ENCODE data around the gene KRT15. TPM values are rescaled to one million over a fixed set of nuclear protein-coding genes. Genes with fewer than 3 reads are reported as not detected.

The KRT15 gene
- total and polyA plus RNA-seq, 4 donors = 0.14 TPM; not detected in 3

- Histone ChIP-seq H3K4me1 (ENCODE audit: control insufficient read depth in 4 of 4, insufficient read depth in 4 of 4, low read length in 3 of 4) (peaks cover 0 to 2% (median 1%) of the 10 kb centered on the region in 4 donors), H3K9ac (ENCODE audit: low read depth in 1 of 2, low read length in 2 of 2) (no peak overlapping the region), H3K27me3 (ENCODE audit: control insufficient read depth in 4 of 4, insufficient read depth in 4 of 4, low read length in 3 of 4) (peaks cover 0 to 8% (median 5%) of the 10 kb centered on the region in 4 donors), H3K27ac (ENCODE audit: low read depth in 1 of 2, low read length in 2 of 2) (no peak overlapping the region), H3K9me3 (ENCODE audit: control insufficient read depth in 4 of 4, low read length in 3 of 4) (no peaks in the 10 kb centered on the region), H3K36me3 (ENCODE audit: control insufficient read depth in 4 of 4, insufficient read depth in 3 of 4, low read depth in 1 of 4, low read length in 3 of 4) (no peaks in the 10 kb centered on the region), H3K4me3 (ENCODE audit: low read depth in 1 of 3, low read length in 3 of 3) (no peak overlapping the region)
- no peak for TF ChIP-seq HNF4G (IDR thresholded peaks at IDR 0.05)
- TF ChIP-seq NR2F2 (IDR thresholded peaks at IDR 0.05) = no peak
- no peak for TF ChIP-seq HNF4A (conservative IDR thresholded peaks at IDR 0.05)
- no peak for TF ChIP-seq RXRA (IDR thresholded peaks at IDR 0.05)
- no peak for TF ChIP-seq TAF1 (conservative IDR thresholded peaks at IDR 0.05)
- TF ChIP-seq REST (IDR thresholded peaks at IDR 0.05) = no peak
- no peak for TF ChIP-seq FOXA1 (IDR thresholded peaks at IDR 0.05)
- no peak for TF ChIP-seq JUND (IDR thresholded peaks at IDR 0.05)
- TF ChIP-seq ZBTB33 (IDR thresholded peaks at IDR 0.05) = no peak
- TF ChIP-seq GABPA (IDR thresholded peaks at IDR 0.05 in 1 of 2, conservative IDR thresholded peaks at IDR 0.05 in 1 of 2) = no peak
- no peak for TF ChIP-seq CTCF (IDR thresholded peaks at IDR 0.05; ENCODE audit: low read depth, low read length, missing input control)
- TF ChIP-seq YY1 (IDR thresholded peaks at IDR 0.05) = no peak
- TF ChIP-seq SP1 (IDR thresholded peaks at IDR 0.05) = no peak
- TF ChIP-seq ATF3 (IDR thresholded peaks at IDR 0.05) = no peak
- DNase-seq (ENCODE audit: low spot score) = no peak
- WGBS = 80% methylated on average over 9 of the region's 9 CpGs
Observed at GRCh38 chr17:41532947-41533570, 14.4 kb upstream of the KRT15 start.

GRCh38 chr17:41531993-41532392 is 13.3 kb upstream of the KRT15 start:
- 55% methylated on average over 1 of the region's 1 CpG for WGBS
- TF ChIP-seq JUND (IDR thresholded peaks at IDR 0.05) = no peak
- no peak for TF ChIP-seq ATF3 (IDR thresholded peaks at IDR 0.05)
- TF ChIP-seq REST (IDR thresholded peaks at IDR 0.05) = no peak
- no peak for TF ChIP-seq RAD21 (IDR thresholded peaks at IDR 0.05)
- no peak for TF ChIP-seq MAX (IDR thresholded peaks at IDR 0.05)
- TF ChIP-seq YY1 (IDR thresholded peaks at IDR 0.05) = no peak
- no peak for TF ChIP-seq HNF4G (IDR thresholded peaks at IDR 0.05)
- TF ChIP-seq GABPA (IDR thresholded peaks at IDR 0.05 in 1 of 2, conservative IDR thresholded peaks at IDR 0.05 in 1 of 2) = no peak
- no peak for TF ChIP-seq SP1 (IDR thresholded peaks at IDR 0.05)
- TF ChIP-seq FOXA2 (IDR thresholded peaks at IDR 0.05) = no peak
- no peak for TF ChIP-seq TAF1 (conservative IDR thresholded peaks at IDR 0.05)
- no peak for TF ChIP-seq NR2F2 (IDR thresholded peaks at IDR 0.05)
- no peak for TF ChIP-seq RXRA (IDR thresholded peaks at IDR 0.05)

More at GRCh38 chr17:41531993-41532392, 13.3 kb upstream of the KRT15 start:
- Histone ChIP-seq H3K9me3 (ENCODE audit: control insufficient read depth in 4 of 4, low read length in 3 of 4) (no peaks in the 10 kb centered on the region), H3K27me3 (ENCODE audit: control insufficient read depth in 4 of 4, insufficient read depth in 4 of 4, low read length in 3 of 4) (peaks cover 0 to 9% (median 6%) of the 10 kb centered on the region in 4 donors), H3K27ac (ENCODE audit: low read depth in 1 of 2, low read length in 2 of 2) (no peak overlapping the region), H3K9ac (ENCODE audit: low read depth in 1 of 2, low read length in 2 of 2) (no peak overlapping the region), H3K36me3 (ENCODE audit: control insufficient read depth in 4 of 4, insufficient read depth in 3 of 4, low read depth in 1 of 4, low read length in 3 of 4) (no peaks in the 10 kb centered on the region), H3K4me1 (ENCODE audit: control insufficient read depth in 4 of 4, insufficient read depth in 4 of 4, low read length in 3 of 4) (peaks cover 0 to 10% (median 4%) of the 10 kb centered on the region in 4 donors), H3K4me3 (ENCODE audit: low read depth in 1 of 3, low read length in 3 of 3) (no peak overlapping the region)
- DNase-seq (ENCODE audit: low spot score) = no peak
